ENCODE results near the gene PABPC4L.
"Not testable (repeated sequence)": the region's sequence is repeated elsewhere in the genome, so short reads cannot be mapped to it uniquely, and the experiment has no call there.

Gene PABPC4L

GRCh38 chr4:134201216-134202161 is at the start of gene PABPC4L:
Gene PABPC4L, minus strand, starts transcription at chr4:134201789. Its CDS starts 770 bp downstream, at chr4:134201019.
- DNase-seq: peak in 1 of 56 donors; percentile 13

- no peak for DNase-seq
Observed at GRCh38 chr4:134251322-134251721, 49.7 kb upstream of the PABPC4L start.

DNA sequence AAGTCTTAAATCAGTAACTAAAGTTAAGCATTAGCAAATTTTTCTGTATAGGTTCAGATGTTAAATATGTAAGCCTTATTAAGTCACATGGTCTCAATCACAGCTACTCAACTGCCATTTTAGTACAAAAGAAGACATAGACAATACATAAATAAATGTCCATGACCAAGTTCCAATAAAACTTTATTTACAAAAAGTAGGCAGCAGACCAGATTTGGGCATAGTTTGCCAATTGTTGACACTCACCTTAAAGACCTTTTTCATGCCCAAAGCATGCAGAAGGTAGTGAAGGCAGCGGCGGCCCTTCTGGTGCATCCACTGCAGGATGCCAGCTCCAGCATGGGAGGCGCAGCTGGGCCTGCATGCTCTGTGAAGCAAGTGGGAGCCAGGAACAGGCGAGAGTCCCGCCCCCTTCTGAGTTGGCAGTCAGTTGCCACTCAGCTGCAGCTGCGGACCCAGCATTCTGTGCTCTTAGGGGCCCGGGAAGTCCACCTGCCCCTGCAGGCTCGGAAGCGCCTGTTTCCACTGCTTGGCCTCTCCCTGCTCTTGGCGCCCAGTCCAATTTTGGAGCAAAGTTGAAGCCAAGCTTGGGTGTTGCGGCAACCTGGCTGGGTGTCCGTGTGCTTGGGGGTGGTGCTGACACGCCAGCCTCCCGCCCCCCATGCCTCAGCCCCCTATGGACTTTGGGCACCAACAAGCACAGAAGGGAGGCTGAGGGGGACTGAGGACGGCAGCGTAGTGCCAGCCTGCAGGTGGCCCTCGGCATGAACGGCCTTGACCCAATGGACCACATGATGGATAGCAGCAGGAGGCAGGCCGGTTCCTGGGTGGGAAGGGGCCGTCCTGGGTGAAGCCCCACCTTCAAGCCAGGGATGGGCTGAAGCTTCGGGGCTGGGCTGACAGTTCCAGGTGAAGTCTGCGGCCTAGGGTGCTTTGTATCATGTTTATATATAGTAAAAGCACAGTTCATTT is 42.4 kb upstream of the PABPC4L start:
- DNase-seq: no peak

GRCh38 chr4:134219043-134219442 is 17.5 kb upstream of the PABPC4L start:
- DNase-seq: no peak

- no peak for DNase-seq
Observed at GRCh38 chr4:134216411-134216810, 14.8 kb upstream of the PABPC4L start.

- DNase-seq: no peak
Observed at GRCh38 chr4:134215620-134216344, 14.2 kb upstream of the PABPC4L start.

GRCh38 chr4:134207955-134208354 is 6.4 kb upstream of the PABPC4L start:
- not testable (repeated sequence) for DNase-seq

DNA sequence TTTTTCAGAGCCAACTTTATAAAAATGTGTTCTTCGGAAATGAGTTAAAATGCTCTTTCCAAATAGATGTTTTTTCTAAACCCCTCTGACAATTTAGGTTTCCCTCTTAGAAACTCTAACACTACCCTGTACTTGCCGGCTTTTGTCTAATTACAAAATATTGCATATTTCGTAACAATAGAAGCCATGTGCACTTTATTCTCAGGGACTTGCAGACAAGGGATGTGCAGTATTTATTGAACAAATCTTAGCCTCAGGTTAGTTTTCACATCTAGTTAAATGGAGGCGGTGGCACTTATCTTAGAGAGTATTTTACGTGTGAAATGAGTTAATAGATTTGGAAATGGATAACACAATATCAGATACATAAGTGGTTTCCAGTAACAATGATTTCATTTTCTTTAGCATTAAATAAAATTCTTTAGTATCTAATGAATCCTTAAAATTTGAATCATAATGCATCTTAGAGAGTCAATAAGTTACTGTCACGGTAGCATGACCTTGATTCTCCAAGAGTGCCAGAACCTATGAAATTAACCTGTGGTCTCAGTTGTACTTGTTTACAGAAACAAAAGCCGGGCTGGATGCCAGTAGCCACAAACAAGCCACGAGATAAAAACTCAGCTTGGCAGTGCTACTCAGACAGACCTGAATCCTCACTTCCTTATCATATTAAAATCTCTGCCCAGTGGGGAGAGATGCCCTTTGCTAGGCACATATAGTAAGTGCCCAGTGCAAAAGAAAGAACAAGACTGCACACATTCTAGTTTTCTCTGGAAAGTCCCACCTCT is 772 bp upstream of the PABPC4L start:
- no peak for DNase-seq

DNA sequence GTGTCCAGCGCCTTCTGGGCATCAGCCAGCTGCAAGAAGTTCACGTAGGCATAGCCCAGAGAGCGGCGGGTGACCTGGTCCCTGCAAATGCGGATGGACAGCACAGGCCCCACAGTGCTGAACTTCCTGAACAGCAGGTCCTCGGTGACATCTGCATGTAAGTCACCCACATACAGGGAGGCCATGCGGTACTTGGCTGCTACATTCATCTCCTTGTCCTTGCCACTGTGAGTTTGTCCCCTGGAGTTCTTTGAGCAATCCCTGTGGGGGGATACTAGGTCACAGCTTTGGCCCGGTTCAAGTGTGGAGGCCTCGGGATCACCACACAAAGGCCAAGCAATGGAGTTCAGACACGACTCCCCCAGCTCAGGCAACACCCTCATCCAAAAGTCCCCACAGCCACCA is 776 bp downstream of the PABPC4L start:
- DNase-seq: no peak

DNA sequence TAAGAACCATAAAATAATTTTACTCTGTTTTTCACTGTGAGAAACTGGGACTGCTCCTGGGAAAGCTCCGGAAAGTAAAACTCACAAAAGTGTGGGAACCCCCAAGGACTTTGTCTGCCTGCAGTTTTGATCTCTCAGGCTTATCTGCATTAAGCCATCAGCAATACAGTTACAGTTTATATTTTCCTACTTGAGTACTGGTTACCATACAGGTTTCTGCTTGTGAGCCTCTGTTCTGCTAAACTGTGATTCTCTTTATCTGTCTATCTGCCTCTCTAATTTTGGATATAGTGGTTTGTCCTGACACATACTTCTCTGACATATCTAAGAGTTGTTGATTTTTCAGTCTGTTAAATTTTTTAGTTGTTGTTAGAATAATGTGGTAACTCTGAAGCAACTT is 11.6 kb downstream of the PABPC4L start:
- no peak for DNase-seq

GRCh38 chr4:134189480-134189879 is 12.1 kb downstream of the PABPC4L start:
- no peak for DNase-seq

DNA sequence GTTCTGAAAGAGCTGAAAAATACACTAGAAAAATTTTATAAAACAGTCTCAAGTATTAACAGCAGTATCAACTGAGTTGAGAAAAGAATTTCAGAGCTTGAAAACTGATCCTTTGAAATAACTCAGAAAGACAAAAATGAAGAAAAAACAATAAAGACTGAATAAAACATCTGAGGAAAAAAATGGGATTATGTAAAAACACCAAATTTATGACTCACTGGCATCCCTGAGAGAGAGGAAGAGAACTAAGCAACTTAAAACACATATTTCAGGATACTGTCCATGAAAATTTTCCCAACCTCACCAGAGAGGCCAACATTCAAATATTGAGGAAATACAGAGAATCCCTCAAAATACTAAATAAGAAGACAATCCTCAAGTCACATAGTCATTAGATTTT is 22.9 kb downstream of the PABPC4L start:
- DNase-seq: no peak

GRCh38 chr4:134174271-134174670 is 27.3 kb downstream of the PABPC4L start:
- DNase-seq: no peak

DNA sequence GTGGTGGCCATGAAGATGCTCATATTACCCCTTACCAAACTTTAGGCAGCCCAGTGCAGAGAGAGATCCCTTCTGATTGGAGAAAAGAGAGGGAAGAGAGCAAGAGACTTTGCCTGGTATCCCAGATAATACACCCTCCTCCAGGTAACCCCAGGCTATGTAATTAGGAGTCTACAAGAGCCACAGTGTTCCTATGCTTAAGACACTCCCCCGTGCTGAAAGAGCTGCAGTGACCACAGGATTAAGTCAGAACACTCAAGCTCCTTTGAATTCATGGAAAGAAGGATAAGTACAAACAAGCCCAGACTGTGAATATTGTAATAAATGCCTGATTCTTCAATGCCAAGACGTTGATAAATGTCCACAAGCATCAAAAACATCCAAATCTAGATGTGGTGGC is 41.4 kb downstream of the PABPC4L start:
- no peak for DNase-seq

GRCh38 chr4:134154097-134154496 is 47.5 kb downstream of the PABPC4L start:
- no peak for DNase-seq

GRCh38 chr4:134147941-134148340 is 53.6 kb downstream of the PABPC4L start:
- DNase-seq: no peak

All from nucleus accumbens (tissue), 56 donors.